Heart right ventricle (tissue), 16 donors: ENCODE results near the gene NUAK2. TPM values are rescaled to one million over a fixed set of nuclear protein-coding genes. Genes with fewer than 3 reads are reported as not detected.
A peak's percentile ranks its signal among the peaks of the same experiment; 100 is the strongest.

Experiments
- ATAC-seq, 8 donors: fragments of 200-7000 bp; cut with Tn5 transposase; one replicate each; pipeline ENCODE4 v1.9.1; 2020; ENCODE audit warnings: mild to moderate bottlenecking in 8 of 8, moderate library complexity in 8 of 8, moderate number of reproducible peaks in 1 of 8
- DNase-seq, 2 donors: peaks; one replicate each; pipeline ENCODE4 v3.0.0-alpha.2; 2020
- H3K27ac ChIP-seq, 10 donors: fragments of 200-600 bp; sonication (generic) in 2 of 10; one replicate each; pipeline versions ENCODE4 v1.5.0 to v1.8.0; 2020 to 2022; ENCODE audit warnings: mild to moderate bottlenecking in 3 of 10
- H3K27me3 ChIP-seq, 7 donors: fragments of 200-600 bp; one replicate each; pipeline ENCODE4 v1.8.0; 2021 to 2022; ENCODE audit warnings: mild to moderate bottlenecking in 2 of 7
- H3K36me3 ChIP-seq, 9 donors: fragments of 200-600 bp; sonication (generic) in 1 of 9; one replicate each; pipeline versions ENCODE4 v1.5.0 to v1.8.0; 2020 to 2022; ENCODE audit warnings: mild to moderate bottlenecking in 2 of 9
- H3K4me1 ChIP-seq, 9 donors: fragments of 200-600 bp; sonication (generic) in 1 of 9; one replicate each; pipeline versions ENCODE4 v1.5.0 to v1.8.0; 2020 to 2022; ENCODE audit warnings: mild to moderate bottlenecking in 4 of 9
- H3K4me3 ChIP-seq, 10 donors: fragments of 200-600 bp; sonication (generic) in 2 of 10; one replicate each; pipeline versions ENCODE4 v1.5.0 to v1.8.0; 2020 to 2022; ENCODE audit warnings: mild to moderate bottlenecking in 7 of 10, moderate library complexity in 2 of 10
- H3K9me3 ChIP-seq, 11 donors: fragments of 200-600 bp in 10 of 11; sonication (generic) in 2 of 11; one replicate each; pipeline versions ENCODE4 v1.5.0 to v1.8.0; 2013 to 2022; ENCODE audit warnings: mild to moderate bottlenecking in 2 of 11, control low read depth in 1 of 11, moderate library complexity in 1 of 11
- CTCF ChIP-seq, 9 donors: fragments of 200-600 bp; sonication (generic) in 2 of 9; IDR thresholded peaks; one replicate each; pipeline versions ENCODE4 v1.5.0 to v1.8.0; 2021 to 2022; ENCODE audit warnings: antibody characterized with exemption in 9 of 9, mild to moderate bottlenecking in 5 of 9, moderate library complexity in 1 of 9
- WGBS, 2 donors: extraction: QIAGEN DNeasy Blood & Tissue Kit; methylation state at CpG; one replicate each; pipeline ENCODE4 v1.1.7; 2013; ENCODE audit warnings: inconsistent platforms in 1 of 2; 5-methylcytosine and 5-hydroxymethylcytosine counted together
- intact Hi-C, 10 donors: fragments of 100-400 bp; cut with DNase I; formaldehyde crosslinking; loops; one replicate each; pipeline versions ENCODE4 v1.11.1 to v1.14.2; 2022
- polyA plus RNA-seq, 2 donors: library from polyadenylated mRNA; stranded (reverse); fragments of 200-250 nt; gene quantifications; one replicate each; pipeline ENCODE4 v1.2.3, GENCODE V29; 2013
- total RNA-seq, 10 donors: library from RNA; stranded (reverse); fragmentation: NEBNext Ultra II Directional in 3 of 10; extraction: Animal tissue kit (Norgen Biotek cat#: 25700) in 3 of 10; gene quantifications; one replicate each; pipeline versions ENCODE4 v1.2.1 to v1.2.4, GENCODE V29; 2021 to 2023
- donor health status: Arrhythmogenic right ventricular cardiomyopathy.
- donor health status: ischemic (EF 13 %, LVEDD 7.1; RV severe dilation, severe dysfunction).
- donor health status: healthy with polysubstance abuse.
- donor health status: DM: no; HTN: yes; CAD: no.
- donor health status: DM: no; HTN: no; CAD: no.
- donor health status: ischemic (EF 25% LVEDD 6.9; RV normal size, moderate dysfunction).
- donor health status: ischemic (EF 25% LVEDD 5.7; RV mildly dilated, moderate dysfunction).
- donor health status: healthy.
- donor health status: DM: yes; HTN: yes; CAD: no.
- donor health status: Ischemic cardiomyopathy.
- donor health status: ischemic (EF 35%, LVEDD 5.7; RV mildly dilated, moderate dysfunction).
- donor health status: nonischemic (EF 11% LVEDD 7.7; RV severe dilation, severe dysfunction).
- donor health status: DM: yes; HTN: yes; CAD: no.
- donor health status: PGD.
- donor health status: ischemic (EF 29% LVEDD 5.4; RV normal size, mild dysfunction).
- donor health status: nonischemic (EF 23%, LVEDD 6.1; RV moderate dilation, normal function).

NUAK2 gene
- total and polyA plus RNA-seq, 12 donors: 0.25 to 3.1 (median 0.50) TPM

GRCh38 chr1:205342986-205343385, 21.4 kb upstream of the NUAK2 start:
- intact Hi-C loops: no loop called here
- Histone ChIP-seq H3K27ac (no peak overlapping the region), H3K36me3 (no peaks in the 10 kb centered on the region), H3K27me3 (peaks cover 16 to 64% (median 50%) of the 10 kb centered on the region in 7 donors), H3K9me3 (no peaks in the 10 kb centered on the region), H3K4me3 (peak overlapping the region in 1 of 10 donors; percentile 30), H3K4me1 (peaks cover 3 to 14% (median 13%) of the 10 kb centered on the region in 9 donors)
- TF ChIP-seq CTCF (IDR thresholded peaks at IDR 0.05): no peak
- ATAC-seq: no peak
- whole genome bisulfite sequencing, 2 donors: 72 to 78% methylated on average over 12 of the region's 12 CpGs
- no peak for DNase-seq

- no peak for TF ChIP-seq CTCF (IDR thresholded peaks at IDR 0.05)
- no peak overlapping the region for H3K4me3 ChIP-seq
- intact Hi-C loops: no loop called here
- peaks cover 3 to 14% (median 13%) of the 10 kb centered on the region in 9 donors for H3K4me1 ChIP-seq
- 92 to 100% methylated on average over 1 of the region's 1 CpG for WGBS, 2 donors
- H3K27me3 ChIP-seq: peaks cover 16 to 43% (median 30%) of the 10 kb centered on the region in 7 donors
- H3K36me3 ChIP-seq: no peaks in the 10 kb centered on the region
- ATAC-seq: peak in 1 of 8 donors; percentile 24
- no peak overlapping the region for H3K27ac ChIP-seq
- no peak for DNase-seq
- H3K9me3 ChIP-seq: no peaks in the 10 kb centered on the region
These were observed 19.1 kb upstream of the NUAK2 start for GRCh38 chr1:205340676-205341075.

- H3K4me3 ChIP-seq: no peak overlapping the region
- no peak for ATAC-seq
- H3K27ac ChIP-seq: no peak overlapping the region
- H3K9me3 ChIP-seq: no peaks in the 10 kb centered on the region
- TF ChIP-seq CTCF (IDR thresholded peaks at IDR 0.05): no peak
- intact Hi-C loops: loop anchor here in 1 of 10 donors (10.0 kb wide), 1 partner anchor 205 kb away; no protein-coding TSS in a partner anchor
- H3K36me3 ChIP-seq: no peaks in the 10 kb centered on the region
- DNase-seq: no peak
- H3K4me1 ChIP-seq: peaks cover 3 to 14% (median 13%) of the 10 kb centered on the region in 9 donors
- 93 to 99% methylated on average over 4 of the region's 4 CpGs for WGBS, 2 donors
- H3K27me3 ChIP-seq: peaks cover 16 to 33% (median 22%) of the 10 kb centered on the region in 7 donors
These were observed 18.2 kb upstream of the NUAK2 start for GRCh38 chr1:205339717-205340116.

GRCh38 chr1:205339197-205339702, 17.7 kb upstream of the NUAK2 start:
- no peak for ATAC-seq
- 82 to 85% methylated on average over 21 of the region's 21 CpGs for WGBS, 2 donors
- intact Hi-C loops: loop anchor here in 1 of 10 donors (10.0 kb wide), 1 partner anchor 204 kb away; no protein-coding TSS in a partner anchor
- H3K4me1 ChIP-seq: peaks cover 3 to 12% (median 10%) of the 10 kb centered on the region in 9 donors
- H3K27me3 ChIP-seq: peaks cover 13 to 28% (median 17%) of the 10 kb centered on the region in 7 donors
- H3K27ac ChIP-seq: no peak overlapping the region
- H3K36me3 ChIP-seq: no peaks in the 10 kb centered on the region
- no peak for TF ChIP-seq CTCF (IDR thresholded peaks at IDR 0.05)
- no peak overlapping the region for H3K4me3 ChIP-seq
- H3K9me3 ChIP-seq: no peaks in the 10 kb centered on the region
- DNase-seq: no peak
